ENCODE results near the gene BCAS4. TPM values are rescaled to one million over a fixed set of nuclear protein-coding genes. Genes with fewer than 3 reads are reported as not detected.
"Not testable (repeated sequence)": the region's sequence is repeated elsewhere in the genome, so short reads cannot be mapped to it uniquely, and the experiment has no call there.

BCAS4 gene
- total RNA-seq, 1 donor = 13.7 TPM

DNA sequence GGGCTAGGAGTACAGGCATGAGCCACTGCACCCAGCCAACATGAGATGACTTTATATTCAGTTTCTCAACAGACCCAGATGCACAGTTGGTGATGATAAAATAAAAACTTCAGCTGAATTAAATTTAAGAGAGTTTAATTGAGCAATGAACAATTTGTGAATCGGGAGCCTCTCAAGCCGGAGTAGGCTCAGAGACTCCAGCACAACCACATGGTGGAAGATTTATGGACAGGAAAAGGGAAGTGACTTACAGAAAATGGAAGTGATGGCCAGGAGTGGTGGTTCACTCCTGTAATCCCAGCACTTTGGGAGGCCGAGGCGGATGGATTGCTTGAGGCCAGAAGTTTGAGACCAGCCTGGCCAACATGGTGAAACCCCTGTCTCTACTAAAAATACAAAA lies 10.4 kb upstream of the BCAS4 start:
- Histone ChIP-seq H3K4me3 (ENCODE audit: low read length) (no peak overlapping the region), H3K4me1 (ENCODE audit: insufficient read depth, low read length) (peaks cover 7% of the 10 kb centered on the region), H3K27me3 (ENCODE audit: insufficient read depth, low read length) (no peaks in the 10 kb centered on the region), H3K9me3 (ENCODE audit: low read depth, low read length) (no peaks in the 10 kb centered on the region)

DNA sequence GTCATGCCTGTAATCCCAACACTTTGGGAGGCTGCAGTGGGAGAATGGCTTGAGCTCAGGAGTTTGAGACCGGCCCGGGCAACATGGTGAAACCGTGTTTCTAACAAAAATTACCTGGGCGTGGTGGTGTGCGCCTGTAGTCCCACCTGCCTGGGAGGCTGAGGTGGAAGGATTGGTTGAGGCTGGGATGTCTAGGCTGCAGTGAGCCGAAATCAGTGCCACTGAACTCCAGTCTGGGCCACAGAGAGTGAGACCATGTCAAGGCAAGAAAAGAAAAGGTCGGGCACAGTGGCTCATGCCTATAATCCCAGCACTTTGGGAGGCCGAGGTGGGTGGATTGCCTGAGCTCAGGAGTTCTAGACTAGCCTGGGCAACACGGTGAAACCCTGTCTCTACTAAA lies 8.2 kb upstream of the BCAS4 start:
- Histone ChIP-seq H3K4me1 (ENCODE audit: insufficient read depth, low read length) (peaks cover 17% of the 10 kb centered on the region), H3K27me3 (ENCODE audit: insufficient read depth, low read length) (no peaks in the 10 kb centered on the region), H3K4me3 (ENCODE audit: low read length) (no peak overlapping the region), H3K9me3 (ENCODE audit: low read depth, low read length) (no peaks in the 10 kb centered on the region)

DNA sequence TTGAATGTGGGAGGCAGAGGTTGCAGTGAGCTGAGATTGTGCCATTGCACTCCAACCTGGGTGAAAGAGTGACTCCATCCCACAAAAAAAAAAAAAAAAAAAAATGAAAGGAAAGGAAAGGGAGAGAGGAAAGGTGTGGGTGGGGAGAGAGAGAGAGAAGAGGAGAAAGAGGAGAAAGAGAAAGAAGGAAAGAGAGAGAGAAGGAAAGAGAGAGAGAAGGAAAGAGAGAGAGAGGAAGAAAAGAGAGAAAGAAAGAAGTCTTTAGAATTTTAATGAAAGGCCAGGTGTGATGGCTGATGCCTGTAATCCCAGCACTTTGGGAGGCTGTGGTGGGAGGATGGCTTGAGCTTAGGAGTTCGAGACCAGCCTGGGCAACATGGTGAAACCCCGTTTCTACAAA lies 7.7 kb upstream of the BCAS4 start:
- Histone ChIP-seq H3K9me3 (ENCODE audit: low read depth, low read length) (no peaks in the 10 kb centered on the region), H3K4me1 (ENCODE audit: insufficient read depth, low read length) (peaks cover 17% of the 10 kb centered on the region), H3K27me3 (ENCODE audit: insufficient read depth, low read length) (no peaks in the 10 kb centered on the region)

DNA sequence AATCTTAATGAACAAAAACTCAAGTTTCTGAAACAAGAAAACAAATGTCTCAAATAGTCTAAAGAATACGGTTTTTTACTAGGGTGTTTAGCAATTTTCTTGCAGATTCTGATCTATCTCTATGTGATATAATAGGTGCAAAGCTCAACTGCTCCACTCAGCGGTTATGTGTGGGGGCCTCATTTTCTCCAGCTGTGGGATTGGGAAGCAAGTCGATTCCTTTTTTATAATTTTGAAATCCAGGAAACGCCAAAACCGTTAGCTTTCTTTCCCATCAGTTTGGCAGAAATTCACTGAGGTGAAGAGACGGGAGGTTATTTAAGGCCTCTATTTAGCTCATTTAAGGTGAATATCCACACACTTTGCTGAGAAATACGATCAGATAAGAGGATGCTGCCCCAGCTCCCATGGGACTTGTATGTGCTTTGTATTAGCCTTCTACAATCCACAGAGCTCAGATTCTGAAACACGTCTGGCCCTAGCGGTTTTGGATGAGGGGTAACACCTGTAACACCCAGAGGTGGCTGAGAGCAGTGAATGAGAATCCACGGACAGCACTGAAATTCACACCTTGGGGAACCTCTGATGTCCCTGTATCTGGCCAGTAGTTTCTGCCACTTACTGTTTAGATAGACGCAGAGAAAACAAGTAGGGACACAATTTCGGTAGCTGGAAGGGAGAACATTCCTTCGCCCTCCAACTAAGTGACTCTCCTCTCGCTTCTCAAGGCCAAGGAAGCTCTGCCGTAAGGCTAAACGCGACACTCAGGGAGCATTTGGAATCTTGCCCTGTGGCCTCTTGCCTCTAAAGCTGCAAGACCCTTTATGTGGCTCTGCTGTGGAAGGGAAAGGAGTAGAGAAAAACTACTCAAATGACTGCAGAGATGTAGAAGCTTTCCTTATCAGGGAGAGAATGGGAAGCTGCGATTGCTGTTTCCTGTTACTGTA lies 6.5 kb upstream of the BCAS4 start:
- Histone ChIP-seq H3K4me3 (ENCODE audit: low read length) (no peak overlapping the region), H3K27me3 (ENCODE audit: insufficient read depth, low read length) (no peaks in the 10 kb centered on the region), H3K4me1 (ENCODE audit: insufficient read depth, low read length) (peaks cover 18% of the 10 kb centered on the region), H3K9me3 (ENCODE audit: low read depth, low read length) (no peaks in the 10 kb centered on the region)

More for the DNA sequence above, 7.7 kb upstream of the BCAS4 start:
- no peak overlapping the region for H3K4me3 ChIP-seq (ENCODE audit: low read length)

DNA sequence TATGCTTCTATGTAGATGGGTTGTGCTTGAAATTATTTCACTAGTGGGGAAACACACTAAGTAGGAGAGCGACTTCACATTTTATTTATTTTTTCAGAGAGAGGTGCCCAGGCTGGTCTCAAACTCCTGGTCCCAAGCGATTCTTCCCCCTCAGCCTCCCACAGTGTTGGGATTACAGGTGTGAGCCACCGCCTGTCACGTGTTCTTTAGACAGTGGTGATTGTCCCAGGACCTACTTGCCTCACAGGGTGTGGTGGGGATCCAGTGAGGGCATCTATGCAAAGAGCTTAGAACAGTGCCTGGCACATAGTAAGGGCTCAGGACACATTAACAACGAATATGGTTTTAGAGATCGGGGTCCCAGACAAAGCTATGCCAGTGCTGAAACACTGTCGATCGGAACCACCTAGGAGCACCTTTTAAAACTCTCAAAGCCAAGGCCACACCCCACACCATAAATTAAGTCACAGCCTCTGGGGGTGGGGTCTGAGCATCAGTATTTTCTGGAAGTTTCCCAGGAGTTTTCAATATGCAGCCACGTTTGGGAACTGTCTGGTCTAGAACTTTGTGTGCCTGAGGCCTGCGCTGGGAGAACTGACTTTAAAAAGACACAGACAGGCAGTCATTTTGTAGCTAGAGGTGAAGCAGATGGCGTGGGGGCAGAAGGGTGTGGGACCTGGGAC lies 4.8 kb upstream of the BCAS4 start:
- H3K4me1 ChIP-seq (ENCODE audit: insufficient read depth, low read length) = peaks cover 32% of the 10 kb centered on the region

DNA sequence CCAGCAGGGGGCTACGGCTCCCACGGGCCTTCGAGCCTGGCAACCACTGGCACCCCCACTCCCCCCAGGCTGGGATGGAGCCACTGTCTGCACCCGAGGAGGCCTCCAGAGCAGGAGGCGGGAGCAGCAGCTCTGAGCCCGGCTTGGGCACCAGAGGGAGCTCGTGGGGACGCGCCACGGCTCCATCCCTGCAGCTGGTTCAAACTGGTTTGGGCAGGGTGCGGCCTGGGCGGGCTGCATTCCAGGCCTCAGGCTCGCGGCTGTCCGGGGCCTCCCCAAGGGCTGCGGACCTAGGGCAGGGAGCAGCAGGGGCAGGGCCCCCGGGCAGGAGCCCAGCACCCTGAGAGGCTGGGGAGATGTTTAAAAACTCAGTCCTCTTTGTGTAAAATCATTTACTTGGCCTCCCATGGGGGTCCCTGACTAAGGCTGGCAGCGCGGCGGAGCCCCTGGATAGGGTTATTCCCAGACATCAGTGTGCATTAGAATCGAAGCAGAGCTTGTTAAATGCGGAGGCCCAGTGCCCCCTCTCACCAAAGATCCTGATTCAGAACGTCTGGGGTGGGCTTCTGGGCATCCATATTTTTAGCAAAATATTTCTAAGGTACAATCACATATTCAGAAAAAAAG lies 4.1 kb upstream of the BCAS4 start:
- Histone ChIP-seq H3K27me3 (ENCODE audit: insufficient read depth, low read length) (no peaks in the 10 kb centered on the region), H3K4me3 (ENCODE audit: low read length) (no peak overlapping the region), H3K9me3 (ENCODE audit: low read depth, low read length) (no peaks in the 10 kb centered on the region), H3K4me1 (ENCODE audit: insufficient read depth, low read length) (peaks cover 36% of the 10 kb centered on the region)

More for the DNA sequence above, 4.8 kb upstream of the BCAS4 start:
- Histone ChIP-seq H3K27me3 (ENCODE audit: insufficient read depth, low read length) (no peaks in the 10 kb centered on the region), H3K4me3 (ENCODE audit: low read length) (no peak overlapping the region), H3K9me3 (ENCODE audit: low read depth, low read length) (no peaks in the 10 kb centered on the region)

DNA sequence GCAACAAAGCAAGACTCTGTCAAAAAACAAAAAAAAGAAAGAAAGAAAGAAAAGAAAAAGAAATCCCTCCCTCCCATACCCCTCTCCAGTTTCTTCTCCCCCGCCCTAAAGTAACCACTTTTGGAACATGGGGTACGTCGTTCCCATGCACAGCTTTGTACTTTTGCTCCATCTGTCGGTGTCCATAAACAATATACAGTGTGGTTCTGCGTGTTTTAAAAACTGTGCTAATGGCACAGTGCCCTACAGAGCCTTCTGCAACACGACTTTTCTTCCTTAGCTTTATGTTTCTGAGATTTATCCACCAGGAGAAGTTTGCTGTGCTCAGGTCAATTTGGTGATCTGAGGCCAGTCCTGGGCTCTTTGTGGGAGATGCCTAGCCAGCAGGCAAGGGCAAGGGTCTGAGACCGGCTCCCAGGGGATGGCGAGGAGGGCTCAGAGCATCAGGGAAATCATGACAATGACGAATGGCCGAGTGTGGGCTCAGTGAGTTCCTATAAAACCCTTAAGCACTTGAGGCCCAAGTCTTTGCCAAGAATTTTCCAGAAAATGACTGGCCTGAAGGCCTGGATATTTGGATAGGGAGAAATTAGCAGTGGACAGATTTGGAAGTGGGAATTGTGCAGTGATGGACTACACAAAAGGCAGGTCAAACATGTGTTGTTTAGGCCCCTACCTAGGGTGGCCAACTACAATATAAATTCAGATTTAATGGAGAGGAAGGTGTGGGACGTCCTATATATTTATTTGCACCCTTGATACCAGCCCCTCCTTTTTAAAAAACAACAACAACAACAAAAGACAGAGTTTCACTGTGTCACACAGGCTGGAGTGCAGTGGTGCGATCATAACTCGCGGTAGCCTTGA lies 1.9 kb upstream of the BCAS4 start:
- H3K9me3 ChIP-seq (ENCODE audit: low read depth, low read length) = no peaks in the 10 kb centered on the region
- no peaks in the 10 kb centered on the region for H3K27me3 ChIP-seq (ENCODE audit: insufficient read depth, low read length)
- H3K4me3 ChIP-seq (ENCODE audit: low read length) = no peak overlapping the region
- H3K4me1 ChIP-seq (ENCODE audit: insufficient read depth, low read length) = peaks cover 39% of the 10 kb centered on the region

DNA sequence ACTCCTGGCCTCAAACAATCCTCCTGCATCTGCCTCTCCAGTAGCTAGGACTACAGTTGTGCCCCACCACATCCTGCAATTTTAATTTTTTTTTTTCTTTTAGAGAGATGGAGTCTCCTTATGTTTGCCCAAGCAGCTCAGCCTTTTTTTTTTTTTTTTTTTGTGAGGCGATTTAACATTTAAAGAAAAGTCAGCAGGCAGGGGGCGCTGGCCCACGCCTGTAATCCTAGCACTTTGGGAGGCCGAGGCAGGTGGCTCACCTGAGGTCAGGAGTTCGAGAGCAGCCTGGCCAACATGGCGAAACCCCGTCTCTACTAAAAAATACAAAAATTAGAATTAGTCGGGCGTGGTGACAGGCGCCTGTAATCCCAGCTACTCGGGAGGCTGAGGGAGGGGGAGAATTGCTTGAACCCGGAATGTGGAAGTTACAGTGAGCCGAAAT lies 1.3 kb upstream of the BCAS4 start:
- not testable (repeated sequence) for H3K4me3 ChIP-seq (ENCODE audit: low read length); H3K27me3 ChIP-seq (ENCODE audit: insufficient read depth, low read length); H3K9me3 ChIP-seq (ENCODE audit: low read depth, low read length)
- H3K4me1 ChIP-seq (ENCODE audit: insufficient read depth, low read length) = peaks cover 38% of the 10 kb centered on the region

DNA sequence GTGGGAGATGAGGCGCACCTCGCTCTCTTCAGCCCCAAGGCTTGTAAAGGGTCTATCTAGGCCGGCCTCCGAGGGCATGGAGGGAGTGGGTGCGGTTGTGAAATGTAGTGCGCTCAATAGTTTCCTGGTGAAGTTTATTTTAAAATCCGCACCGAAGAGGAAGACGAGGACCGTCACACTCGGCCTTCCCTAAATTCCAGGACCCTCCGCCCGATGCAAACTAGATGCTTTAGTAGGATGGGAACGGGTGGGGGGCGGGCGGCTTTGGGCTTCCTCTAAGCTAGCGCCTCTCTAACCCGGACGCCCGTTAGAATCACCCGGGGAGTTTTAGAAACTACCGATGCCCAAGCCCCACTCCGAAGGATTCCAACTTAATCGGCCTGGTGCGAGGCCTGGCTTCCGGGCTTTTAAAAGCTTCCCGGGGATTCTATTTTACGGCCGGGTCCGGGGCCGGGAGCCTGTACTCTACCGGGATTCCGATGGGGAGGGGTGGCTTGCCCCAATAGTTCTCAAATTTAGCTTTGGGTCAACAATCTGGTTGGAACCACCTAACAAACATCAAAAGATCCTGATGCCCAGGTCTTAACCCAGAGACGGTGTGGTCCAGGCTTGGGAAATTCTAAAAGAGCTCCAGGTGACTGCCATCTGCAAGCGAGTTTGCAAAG lies 548 bp upstream of the BCAS4 start:
- H3K4me3 ChIP-seq (ENCODE audit: low read length) = peak overlapping the region; percentile 75
- H3K27me3 ChIP-seq (ENCODE audit: insufficient read depth, low read length) = no peaks in the 10 kb centered on the region
- peaks cover 33% of the 10 kb centered on the region for H3K4me1 ChIP-seq (ENCODE audit: insufficient read depth, low read length)
- H3K9me3 ChIP-seq (ENCODE audit: low read depth, low read length) = no peaks in the 10 kb centered on the region

DNA sequence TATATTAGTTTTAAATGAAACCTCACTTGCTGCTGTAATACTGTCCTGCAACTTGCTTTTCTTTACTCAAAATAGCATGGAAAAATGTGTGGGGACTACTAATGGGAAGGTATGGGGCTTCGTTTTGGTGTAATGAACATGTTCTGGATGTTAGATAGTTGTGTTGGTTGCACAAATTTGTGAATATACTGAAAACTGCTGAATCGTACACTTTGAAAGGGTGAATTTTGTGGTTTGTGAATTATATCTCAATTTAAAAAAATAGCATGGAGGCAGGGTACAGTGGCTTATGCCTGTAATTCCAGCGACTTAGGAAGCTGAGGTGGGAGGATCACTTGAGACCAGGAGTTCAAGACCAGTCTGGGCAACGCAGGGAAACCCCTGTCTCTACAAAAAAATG lies 2.3 kb downstream of the BCAS4 start:
- no peak overlapping the region for H3K4me3 ChIP-seq (ENCODE audit: low read length)
- H3K27me3 ChIP-seq (ENCODE audit: insufficient read depth, low read length) = no peaks in the 10 kb centered on the region
- H3K9me3 ChIP-seq (ENCODE audit: low read depth, low read length) = no peaks in the 10 kb centered on the region
- H3K4me1 ChIP-seq (ENCODE audit: insufficient read depth, low read length) = peaks cover 25% of the 10 kb centered on the region

DNA sequence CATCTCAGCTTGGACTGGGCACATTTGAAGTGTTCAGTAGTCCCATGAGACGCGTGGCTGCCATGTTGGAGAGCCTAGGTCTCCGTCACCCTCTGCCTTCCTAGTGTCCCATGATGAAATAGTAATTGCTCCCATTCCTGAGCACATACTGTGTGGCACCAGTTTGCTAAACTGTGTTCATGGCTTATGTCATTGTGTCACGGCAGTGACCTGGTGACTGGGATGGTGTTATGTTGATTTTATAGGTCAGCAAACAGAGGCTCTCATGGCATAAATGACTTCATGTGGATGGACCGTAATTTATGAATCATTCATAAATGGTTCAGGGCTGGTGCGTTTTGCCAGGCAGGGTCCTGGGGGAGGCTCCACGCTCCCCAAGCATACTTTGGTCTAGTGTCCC lies 3.8 kb downstream of the BCAS4 start:
- no peak overlapping the region for H3K4me3 ChIP-seq (ENCODE audit: low read length)
- no peaks in the 10 kb centered on the region for H3K9me3 ChIP-seq (ENCODE audit: low read depth, low read length)
- no peaks in the 10 kb centered on the region for H3K27me3 ChIP-seq (ENCODE audit: insufficient read depth, low read length)
- H3K4me1 ChIP-seq (ENCODE audit: insufficient read depth, low read length) = peaks cover 21% of the 10 kb centered on the region

DNA sequence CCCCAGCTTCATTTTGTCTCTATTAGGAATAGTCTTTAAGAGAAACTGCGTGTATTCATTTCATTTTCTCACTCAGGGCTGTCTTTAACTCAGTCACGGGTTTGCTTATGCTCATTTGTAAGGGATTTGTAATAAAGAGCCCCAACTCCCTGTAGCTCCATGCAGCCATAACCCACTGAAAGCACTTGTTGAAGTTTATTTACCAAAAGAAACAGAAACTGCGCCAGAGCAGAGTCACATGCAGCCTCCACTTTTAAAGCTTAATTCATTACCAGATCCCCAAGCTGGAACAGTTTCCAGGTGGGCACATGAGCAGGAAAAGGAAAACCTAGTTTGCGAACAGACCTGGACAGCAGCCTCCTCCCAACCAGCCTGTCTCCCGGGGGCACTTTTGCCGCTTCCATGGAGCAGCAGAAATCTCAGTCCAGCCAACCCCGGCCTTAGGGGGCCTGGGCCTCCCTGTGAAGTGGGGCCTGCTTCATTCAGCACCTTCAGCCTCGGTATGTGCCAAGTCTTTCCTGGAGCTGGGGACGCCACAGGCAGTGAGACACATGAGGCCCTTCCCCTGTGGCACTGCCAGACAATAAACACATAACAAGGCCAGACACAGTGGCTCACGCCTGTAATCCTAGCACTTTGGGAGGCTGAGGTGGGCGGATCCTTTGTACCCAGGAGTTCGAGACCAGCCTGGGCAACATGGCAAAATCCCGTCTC lies 4.5 kb downstream of the BCAS4 start:
- Histone ChIP-seq H3K4me3 (ENCODE audit: low read length) (no peak overlapping the region), H3K4me1 (ENCODE audit: insufficient read depth, low read length) (peaks cover 15% of the 10 kb centered on the region), H3K9me3 (ENCODE audit: low read depth, low read length) (no peaks in the 10 kb centered on the region), H3K27me3 (ENCODE audit: insufficient read depth, low read length) (no peaks in the 10 kb centered on the region)

DNA sequence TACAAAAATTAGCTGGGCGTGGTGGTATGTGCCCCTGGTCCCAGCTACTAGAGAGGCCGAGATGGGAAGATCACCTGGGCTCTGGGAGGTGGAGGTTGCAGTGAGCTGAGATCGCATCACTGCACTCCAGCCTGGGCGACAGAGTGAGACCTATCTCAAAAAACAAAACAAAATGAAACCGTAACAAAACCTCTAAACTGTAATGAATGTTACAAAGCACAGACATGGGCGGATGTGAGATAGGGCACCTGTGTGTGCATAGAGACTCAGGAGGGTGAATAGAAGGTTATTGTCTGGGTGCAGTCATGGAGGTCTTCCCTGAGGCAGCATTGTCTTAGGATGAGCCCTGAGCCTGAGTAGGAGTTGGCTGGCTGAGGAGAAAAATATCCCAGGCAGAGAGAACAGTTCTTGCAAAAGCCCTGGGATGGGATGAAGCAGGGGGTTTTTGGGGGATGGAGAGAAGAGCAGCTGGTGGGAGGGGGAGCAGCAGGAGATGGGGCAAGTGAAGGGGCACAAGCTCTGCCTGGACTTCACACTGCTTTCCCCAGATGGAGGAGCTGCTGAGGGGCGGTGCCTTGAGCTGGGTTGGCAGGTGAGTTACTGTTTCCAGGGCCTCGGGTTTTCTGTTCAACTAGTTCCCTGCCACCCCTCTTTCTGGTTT lies 5.2 kb downstream of the BCAS4 start:
- Histone ChIP-seq H3K4me3 (ENCODE audit: low read length) (no peak overlapping the region), H3K9me3 (ENCODE audit: low read depth, low read length) (no peaks in the 10 kb centered on the region)

More for the DNA sequence above, 5.2 kb downstream of the BCAS4 start:
- Histone ChIP-seq H3K27me3 (ENCODE audit: insufficient read depth, low read length) (no peaks in the 10 kb centered on the region), H3K4me1 (ENCODE audit: insufficient read depth, low read length) (peaks cover 18% of the 10 kb centered on the region)
